ENCODE results near the gene FSD1. TPM values are rescaled to one million over a fixed set of nuclear protein-coding genes. Genes with fewer than 3 reads are reported as not detected.

FSD1 gene
- total and polyA plus RNA-seq, 10 of the 15 experiments (the other 5 are each of a cell fraction or from before 2014, with no cell fraction given), result 0.15 to 5.1 (median 4.0) TPM; not detected in 1

- WGBS (ENCODE audit: insufficient coverage, insufficient replicate concordance, low lambda C conversion rate, missing lambda C conversion rate), result 91% methylated on average over 13 of the region's 13 CpGs
- TF ChIP-seq EZH2 (IDR thresholded peaks at IDR 0.05; ENCODE audit: borderline replicate concordance, control insufficient read depth, low read depth, low read length), result no peak
- TF ChIP-seq SIX5 (IDR thresholded peaks at IDR 0.05; ENCODE audit: low read depth, low read length, severe bottlenecking), result no peak
- no peak for TF ChIP-seq BHLHE40 (IDR thresholded peaks at IDR 0.05; ENCODE audit: borderline replicate concordance in 1 of 2, low read depth in 2 of 2, low read length in 1 of 2)
- TF ChIP-seq RAD21 (IDR thresholded peaks at IDR 0.05; ENCODE audit: insufficient read depth, low read depth, low read length), result no peak
- TF ChIP-seq, protein P1, sequence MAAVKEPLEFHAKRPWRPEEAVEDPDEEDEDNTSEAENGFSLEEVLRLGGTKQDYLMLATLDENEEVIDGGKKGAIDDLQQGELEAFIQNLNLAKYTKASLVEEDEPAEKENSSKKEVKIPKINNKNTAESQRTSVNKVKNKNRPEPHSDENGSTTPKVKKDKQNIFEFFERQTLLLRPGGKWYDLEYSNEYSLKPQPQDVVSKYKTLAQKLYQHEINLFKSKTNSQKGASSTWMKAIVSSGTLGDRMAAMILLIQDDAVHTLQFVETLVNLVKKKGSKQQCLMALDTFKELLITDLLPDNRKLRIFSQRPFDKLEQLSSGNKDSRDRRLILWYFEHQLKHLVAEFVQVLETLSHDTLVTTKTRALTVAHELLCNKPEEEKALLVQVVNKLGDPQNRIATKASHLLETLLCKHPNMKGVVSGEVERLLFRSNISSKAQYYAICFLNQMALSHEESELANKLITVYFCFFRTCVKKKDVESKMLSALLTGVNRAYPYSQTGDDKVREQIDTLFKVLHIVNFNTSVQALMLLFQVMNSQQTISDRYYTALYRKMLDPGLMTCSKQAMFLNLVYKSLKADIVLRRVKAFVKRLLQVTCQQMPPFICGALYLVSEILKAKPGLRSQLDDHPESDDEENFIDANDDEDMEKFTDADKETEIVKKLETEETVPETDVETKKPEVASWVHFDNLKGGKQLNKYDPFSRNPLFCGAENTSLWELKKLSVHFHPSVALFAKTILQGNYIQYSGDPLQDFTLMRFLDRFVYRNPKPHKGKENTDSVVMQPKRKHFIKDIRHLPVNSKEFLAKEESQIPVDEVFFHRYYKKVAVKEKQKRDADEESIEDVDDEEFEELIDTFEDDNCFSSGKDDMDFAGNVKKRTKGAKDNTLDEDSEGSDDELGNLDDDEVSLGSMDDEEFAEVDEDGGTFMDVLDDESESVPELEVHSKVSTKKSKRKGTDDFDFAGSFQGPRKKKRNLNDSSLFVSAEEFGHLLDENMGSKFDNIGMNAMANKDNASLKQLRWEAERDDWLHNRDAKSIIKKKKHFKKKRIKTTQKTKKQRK (IDR thresholded peaks at IDR 0.05; ENCODE audit: low read depth, low read length), result no peak
- TF ChIP-seq POLR2AphosphoS5 (IDR thresholded peaks at IDR 0.05; ENCODE audit: low read length), result no peak
- TF ChIP-seq, protein P2, sequence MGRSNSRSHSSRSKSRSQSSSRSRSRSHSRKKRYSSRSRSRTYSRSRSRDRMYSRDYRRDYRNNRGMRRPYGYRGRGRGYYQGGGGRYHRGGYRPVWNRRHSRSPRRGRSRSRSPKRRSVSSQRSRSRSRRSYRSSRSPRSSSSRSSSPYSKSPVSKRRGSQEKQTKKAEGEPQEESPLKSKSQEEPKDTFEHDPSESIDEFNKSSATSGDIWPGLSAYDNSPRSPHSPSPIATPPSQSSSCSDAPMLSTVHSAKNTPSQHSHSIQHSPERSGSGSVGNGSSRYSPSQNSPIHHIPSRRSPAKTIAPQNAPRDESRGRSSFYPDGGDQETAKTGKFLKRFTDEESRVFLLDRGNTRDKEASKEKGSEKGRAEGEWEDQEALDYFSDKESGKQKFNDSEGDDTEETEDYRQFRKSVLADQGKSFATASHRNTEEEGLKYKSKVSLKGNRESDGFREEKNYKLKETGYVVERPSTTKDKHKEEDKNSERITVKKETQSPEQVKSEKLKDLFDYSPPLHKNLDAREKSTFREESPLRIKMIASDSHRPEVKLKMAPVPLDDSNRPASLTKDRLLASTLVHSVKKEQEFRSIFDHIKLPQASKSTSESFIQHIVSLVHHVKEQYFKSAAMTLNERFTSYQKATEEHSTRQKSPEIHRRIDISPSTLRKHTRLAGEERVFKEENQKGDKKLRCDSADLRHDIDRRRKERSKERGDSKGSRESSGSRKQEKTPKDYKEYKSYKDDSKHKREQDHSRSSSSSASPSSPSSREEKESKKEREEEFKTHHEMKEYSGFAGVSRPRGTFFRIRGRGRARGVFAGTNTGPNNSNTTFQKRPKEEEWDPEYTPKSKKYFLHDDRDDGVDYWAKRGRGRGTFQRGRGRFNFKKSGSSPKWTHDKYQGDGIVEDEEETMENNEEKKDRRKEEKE (IDR thresholded peaks at IDR 0.05), result no peak
- TF ChIP-seq, protein P3, sequence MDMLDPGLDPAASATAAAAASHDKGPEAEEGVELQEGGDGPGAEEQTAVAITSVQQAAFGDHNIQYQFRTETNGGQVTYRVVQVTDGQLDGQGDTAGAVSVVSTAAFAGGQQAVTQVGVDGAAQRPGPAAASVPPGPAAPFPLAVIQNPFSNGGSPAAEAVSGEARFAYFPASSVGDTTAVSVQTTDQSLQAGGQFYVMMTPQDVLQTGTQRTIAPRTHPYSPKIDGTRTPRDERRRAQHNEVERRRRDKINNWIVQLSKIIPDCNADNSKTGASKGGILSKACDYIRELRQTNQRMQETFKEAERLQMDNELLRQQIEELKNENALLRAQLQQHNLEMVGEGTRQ (IDR thresholded peaks at IDR 0.05; ENCODE audit: borderline replicate concordance, low read depth, low read length), result no peak
- TF ChIP-seq RAD51 (IDR thresholded peaks at IDR 0.05), result no peak
- TF ChIP-seq ZNF217 (IDR thresholded peaks at IDR 0.05), result no peak
- no peak for TF ChIP-seq ZNF207 (IDR thresholded peaks at IDR 0.05; ENCODE audit: borderline replicate concordance)
- Histone ChIP-seq H3K9ac (ENCODE audit: control insufficient read depth, insufficient read depth, low read length) (no peak overlapping the region), H3K79me2 (ENCODE audit: control insufficient read depth, insufficient read depth, low read length) (no peaks in the 10 kb centered on the region), H4K20me1 (ENCODE audit: control insufficient read depth, insufficient read depth) (no peaks in the 10 kb centered on the region), H3K4me2 (ENCODE audit: control insufficient read depth, insufficient read depth) (no peak overlapping the region), H3K4me3 (no peak overlapping the region), H3K27ac (ENCODE audit: control insufficient read depth, insufficient read depth) (no peak overlapping the region), H3K4me1 (ENCODE audit: control insufficient read depth, insufficient read depth, low read length) (no peaks in the 10 kb centered on the region; the same call in 1 of the 2 replicates), H2AFZ (ENCODE audit: control insufficient read depth, low read depth, low read length) (no peak overlapping the region), H3K9me3 (replicated peaks; ENCODE audit: control insufficient read depth, insufficient read depth, low read length) (peaks cover 2% of the 10 kb centered on the region; the same call in 1 of the 3 replicates), H3K27me3 (replicated peaks in 1 of 2; ENCODE audit: control insufficient read depth in 2 of 2, insufficient read depth in 2 of 2, low read length in 1 of 2) (no peaks in the 10 kb centered on the region), H3K36me3 (ENCODE audit: control insufficient read depth in 2 of 2, insufficient read depth in 2 of 2, low read length in 1 of 2) (peaks cover 10 to 17% of the 10 kb centered on the region in 2 experiments)
- DNase-seq (ENCODE audit: low read depth, low spot score), result no peak
- RAD21 ChIA-PET (ENCODE audit: unreplicated experiment), result interaction anchor here (2.0 kb wide), 1 partner anchor 84 kb away, joined by 10 read pairs; no protein-coding TSS in a partner anchor
- intact Hi-C loops (cut with micrococcal nuclease; ENCODE audit: unreplicated experiment), result loop anchor here (5.0 kb wide), 1 partner anchor 133 kb away; the partner anchor contains the start of genes CHAF1A and SH3GL1
- ATAC-seq, result no peak
- POLR2A ChIA-PET, result no interaction called here
- BruUV-seq (replicated peaks), result no TSS peak
- in situ Hi-C loops (cut with MboI), result loop anchor here (5.0 kb wide), 1 partner anchor 83 kb away; no protein-coding TSS in a partner anchor
- SMC1A ChIA-PET (ENCODE audit: uncharacterized antibody, unreplicated experiment), result interaction anchor here (2.6 kb wide), 1 partner anchor 84 kb away, joined by 12 read pairs; no protein-coding TSS in a partner anchor
- CTCF ChIA-PET, result interaction anchor here (1.1 to 5.4 kb wide), 7 partner anchors 8 to 256 kb away, joined by 3 to 78 read pairs (median 18); partner anchors contain the start of gene MPND
- no peak for FAIRE-seq
Observed at GRCh38 chr19:4268816-4269430, 35.5 kb upstream of the FSD1 start.
